HG02852 (cell line): ENCODE measurements around the gene FAM72D.
"Not testable (repeated sequence)": the region's sequence is repeated elsewhere in the genome, so short reads cannot be mapped to it uniquely, and the experiment has no call there.

Experiments
- ATAC-seq: cut with Tn5 transposase; IDR thresholded peaks from one replicate; pipeline ENCODE4 v1.9.1; 2021; ENCODE audit warnings: mild to moderate bottlenecking, moderate library complexity; ENCODE audit not compliant: unreplicated experiment

The FAM72D gene

GRCh38 chr1:145082483-145083255 is 13.1 kb upstream of the FAM72D start:
- ATAC-seq, result not testable (repeated sequence)

GRCh38 chr1:145093517-145094149 is 2.1 kb upstream of the FAM72D start:
- not testable (repeated sequence) for ATAC-seq

- peak; percentile 7 for ATAC-seq
Measured at GRCh38 chr1:145094655-145095211, 1.0 kb upstream of the FAM72D start.

GRCh38 chr1:145101725-145102124 is 6.0 kb downstream of the FAM72D start:
- not testable (repeated sequence) for ATAC-seq

GRCh38 chr1:145103294-145103693 is 7.5 kb downstream of the FAM72D start:
- ATAC-seq, result not testable (repeated sequence)

- not testable (repeated sequence) for ATAC-seq
Measured at GRCh38 chr1:145111674-145112073, 15.9 kb downstream of the FAM72D start.

GRCh38 chr1:145112703-145113102 is 16.9 kb downstream of the FAM72D start:
- ATAC-seq, result not testable (repeated sequence)

GRCh38 chr1:145114560-145115057 is 18.8 kb downstream of the FAM72D start:
- ATAC-seq, result not testable (repeated sequence)

GRCh38 chr1:145115587-145116493 is 20.1 kb downstream of the FAM72D start:
- not testable (repeated sequence) for ATAC-seq

- not testable (repeated sequence) for ATAC-seq
Measured at GRCh38 chr1:145119842-145120241, 24.1 kb downstream of the FAM72D start.

- not testable (repeated sequence) for ATAC-seq
Measured at GRCh38 chr1:145122344-145123061, 26.7 kb downstream of the FAM72D start.

- ATAC-seq, result not testable (repeated sequence)
Measured at GRCh38 chr1:145123062-145123395, 27.3 kb downstream of the FAM72D start.

- ATAC-seq, result not testable (repeated sequence)
Measured at GRCh38 chr1:145123992-145124641, 28.3 kb downstream of the FAM72D start.

- ATAC-seq, result not testable (repeated sequence)
Measured at GRCh38 chr1:145125112-145125511, 29.3 kb downstream of the FAM72D start.

- not testable (repeated sequence) for ATAC-seq
Measured at GRCh38 chr1:145127144-145127543, 31.4 kb downstream of the FAM72D start.

- ATAC-seq, result not testable (repeated sequence)
Measured at GRCh38 chr1:145128697-145129469, 33.1 kb downstream of the FAM72D start.

- not testable (repeated sequence) for ATAC-seq
Measured at GRCh38 chr1:145134476-145134875, 38.7 kb downstream of the FAM72D start.

- ATAC-seq, result not testable (repeated sequence)
Measured at GRCh38 chr1:145140549-145140948, 44.8 kb downstream of the FAM72D start.
